ENCODE data around the gene FRMD4A. TPM values are rescaled to one million over a fixed set of nuclear protein-coding genes. Genes with fewer than 3 reads are reported as not detected.
"Not testable (repeated sequence)": the region's sequence is repeated elsewhere in the genome, so short reads cannot be mapped to it uniquely, and the experiment has no call there.

FRMD4A gene
- total RNA-seq, 2 experiments from 2014 or later, result 7.1 to 7.2 TPM

DNA sequence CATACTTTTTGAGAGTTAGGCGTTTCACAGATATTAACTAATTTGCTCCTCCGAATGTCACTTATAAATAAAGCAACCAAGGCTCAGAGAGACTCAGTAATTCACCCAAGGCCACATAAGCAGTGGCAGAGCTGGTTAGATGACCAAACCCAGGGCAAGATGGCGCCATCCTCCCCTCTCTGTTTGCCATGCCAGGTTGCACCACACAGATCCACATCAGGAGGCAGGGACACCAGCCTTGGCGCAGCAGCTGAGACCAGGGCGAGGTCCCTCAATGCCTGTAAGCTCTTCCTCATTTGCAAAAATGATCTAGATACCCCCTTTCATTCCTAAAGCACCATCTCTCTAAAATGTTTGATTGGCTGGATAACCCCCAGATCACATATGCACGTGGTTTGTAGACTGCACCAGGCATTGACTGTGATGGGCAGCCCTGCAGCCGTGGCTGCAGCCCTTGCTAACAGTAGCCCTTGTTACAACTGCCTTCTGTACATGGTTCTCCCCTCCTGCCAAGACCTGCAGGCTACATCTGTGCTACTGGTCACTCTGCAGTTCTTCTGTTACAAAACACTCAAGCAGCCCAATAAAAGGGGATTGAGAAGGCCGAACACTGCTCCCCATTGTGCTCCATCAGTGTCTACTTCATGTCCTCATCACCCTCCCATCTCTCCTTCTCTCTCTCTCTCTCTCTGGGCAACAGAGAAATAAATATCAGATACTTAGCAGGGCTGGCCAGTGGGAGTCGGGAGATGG, 445.3 kb downstream of the FRMD4A start:
- H3K4me3 Mint-ChIP-seq, result no peak overlapping the region
- no peaks in the 10 kb centered on the region for H3K36me3 Mint-ChIP-seq
- DNase-seq, result no peak
- H3K27me3 Mint-ChIP-seq, result peaks cover 39% of the 10 kb centered on the region
- H3K27ac Mint-ChIP-seq, result no peak overlapping the region
- peaks cover 7% of the 10 kb centered on the region for H3K4me1 Mint-ChIP-seq
- H3K9me3 Mint-ChIP-seq, result no peaks in the 10 kb centered on the region

DNA sequence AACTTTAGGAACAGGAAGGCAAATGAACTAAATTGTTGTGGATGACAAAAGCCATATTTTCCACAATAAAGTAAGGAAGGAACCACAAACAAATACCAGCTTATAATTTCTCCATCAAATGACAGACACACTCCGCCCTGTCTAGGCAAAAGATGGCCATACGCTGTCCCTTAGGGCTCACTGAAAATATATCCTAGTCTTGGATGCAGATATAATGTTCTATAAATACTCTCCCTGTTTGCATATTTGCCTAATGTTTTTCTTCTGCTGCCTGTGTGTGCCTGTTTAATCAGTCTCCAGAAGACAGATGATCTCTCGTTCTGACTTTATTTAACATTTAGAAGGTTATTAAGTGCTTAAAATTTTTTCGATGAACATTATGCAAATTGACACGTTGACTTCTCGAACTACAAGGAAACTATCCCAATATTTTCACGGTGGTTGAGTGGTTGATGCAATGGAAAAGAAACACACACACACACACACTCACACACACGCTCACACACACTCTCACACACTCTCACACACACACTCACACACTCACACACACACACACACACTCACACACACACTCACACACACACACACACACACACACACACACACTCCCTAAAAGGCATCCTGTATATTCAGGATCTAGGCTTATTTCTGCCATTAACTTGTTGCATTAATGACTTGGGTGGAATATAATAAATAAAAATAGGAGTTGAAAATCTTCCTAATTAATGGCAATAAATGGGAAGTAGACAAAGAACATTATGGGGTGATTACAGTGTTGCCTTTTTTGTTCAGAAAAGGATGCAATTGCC, 446.9 kb downstream of the FRMD4A start:
- Mint-ChIP-seq H3K36me3 (no peaks in the 10 kb centered on the region), H3K27me3 (peaks cover 23% of the 10 kb centered on the region), H3K27ac (no peak overlapping the region), H3K4me1 (peaks cover 7% of the 10 kb centered on the region), H3K9me3 (no peaks in the 10 kb centered on the region), H3K4me3 (no peak overlapping the region)
- no peak for DNase-seq

DNA sequence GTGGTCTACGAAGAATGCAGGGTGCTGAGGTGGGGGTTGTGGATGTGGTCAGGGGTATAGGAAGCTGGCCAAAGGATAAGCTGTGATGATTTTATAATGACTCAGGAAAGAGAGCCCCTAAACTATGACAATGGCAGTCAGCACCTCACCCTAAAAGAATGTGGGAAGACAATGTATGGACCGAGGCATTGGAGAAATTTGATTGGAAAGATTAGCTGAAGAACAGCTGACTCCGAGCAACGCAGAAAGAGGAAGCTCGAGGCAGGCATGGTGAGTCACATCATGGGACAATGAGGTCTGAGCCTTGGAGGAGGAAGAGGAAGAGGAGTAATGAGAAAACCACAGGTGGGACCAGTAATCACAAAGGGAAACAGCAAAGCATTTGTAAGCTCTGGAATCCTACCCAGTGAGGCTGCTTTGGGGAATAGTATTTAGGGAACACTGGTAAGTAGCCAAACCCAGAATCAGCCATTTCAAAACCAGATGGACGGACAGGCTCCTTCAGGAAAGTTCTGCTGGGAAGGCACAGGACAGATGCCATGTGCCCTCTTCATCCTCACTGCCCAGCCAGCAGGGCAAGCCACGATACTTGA, 448.5 kb downstream of the FRMD4A start:
- Mint-ChIP-seq H3K27me3 (peaks cover 9% of the 10 kb centered on the region), H3K9me3 (no peaks in the 10 kb centered on the region), H3K4me1 (peaks cover 6% of the 10 kb centered on the region), H3K4me3 (no peak overlapping the region), H3K36me3 (no peaks in the 10 kb centered on the region), H3K27ac (no peak overlapping the region)
- no peak for DNase-seq

DNA sequence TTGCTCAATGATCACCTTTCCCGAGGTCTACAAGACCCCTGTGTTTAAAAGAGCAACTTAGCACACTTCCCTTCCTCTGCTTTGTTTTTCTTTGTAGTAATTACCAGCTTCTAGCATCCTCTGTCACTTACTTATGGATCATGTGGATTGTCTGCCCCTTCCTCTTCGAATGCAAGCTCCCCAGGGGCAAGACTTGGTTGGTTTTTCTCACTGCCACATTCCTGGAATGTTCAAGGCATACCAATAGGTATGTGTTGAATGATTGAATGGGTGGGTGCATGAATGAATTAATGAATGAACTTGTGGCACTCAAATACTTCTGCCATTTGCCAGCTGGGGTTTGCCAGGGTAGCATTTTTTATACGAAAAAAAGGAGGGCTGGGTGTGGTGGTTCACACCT, 450.0 kb downstream of the FRMD4A start:
- no peaks in the 10 kb centered on the region for H3K4me1 Mint-ChIP-seq
- peaks cover 5% of the 10 kb centered on the region for H3K27me3 Mint-ChIP-seq
- no peak overlapping the region for H3K4me3 Mint-ChIP-seq
- no peaks in the 10 kb centered on the region for H3K9me3 Mint-ChIP-seq
- no peaks in the 10 kb centered on the region for H3K36me3 Mint-ChIP-seq
- no peak for DNase-seq
- no peak overlapping the region for H3K27ac Mint-ChIP-seq

DNA sequence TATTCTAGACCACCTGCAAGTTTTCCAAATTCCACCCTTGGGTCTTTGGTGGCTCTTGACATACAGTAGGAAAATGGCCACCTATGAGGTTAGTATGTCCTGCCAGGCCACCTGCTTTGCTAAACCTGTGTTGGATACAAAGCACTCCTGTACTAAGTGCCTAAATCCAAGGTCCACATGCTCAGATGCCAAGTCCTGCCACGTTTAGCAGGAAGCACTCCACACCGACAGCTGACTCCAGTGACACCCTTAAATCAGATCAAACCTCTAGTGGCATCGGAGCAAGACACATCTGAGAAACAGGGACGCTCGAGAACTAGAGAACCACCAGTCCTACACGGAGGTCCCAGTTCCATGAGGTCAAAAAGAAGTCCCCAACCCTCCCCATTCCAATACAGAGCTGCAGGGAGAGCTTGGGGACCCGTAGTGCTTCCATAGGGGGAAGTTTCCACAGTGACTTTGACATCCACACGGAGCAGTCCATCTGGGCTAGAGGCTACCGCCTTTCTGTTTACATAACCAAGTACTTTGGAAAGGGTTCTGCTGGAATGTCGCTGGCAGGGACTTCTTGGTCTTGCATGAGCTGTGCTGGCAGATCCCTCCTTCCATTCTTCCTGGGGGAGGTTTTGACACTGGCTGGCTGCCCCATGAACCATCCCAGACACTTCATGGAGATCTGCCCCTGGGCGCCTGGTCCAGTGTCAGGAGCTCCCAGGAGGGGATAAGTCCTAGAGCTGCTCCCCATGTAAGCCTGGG, 453.4 kb downstream of the FRMD4A start:
- Mint-ChIP-seq H3K9me3 (no peaks in the 10 kb centered on the region), H3K27me3 (no peaks in the 10 kb centered on the region), H3K4me3 (no peak overlapping the region), H3K27ac (no peak overlapping the region), H3K36me3 (no peaks in the 10 kb centered on the region), H3K4me1 (peaks cover 2% of the 10 kb centered on the region)
- DNase-seq, result no peak

DNA sequence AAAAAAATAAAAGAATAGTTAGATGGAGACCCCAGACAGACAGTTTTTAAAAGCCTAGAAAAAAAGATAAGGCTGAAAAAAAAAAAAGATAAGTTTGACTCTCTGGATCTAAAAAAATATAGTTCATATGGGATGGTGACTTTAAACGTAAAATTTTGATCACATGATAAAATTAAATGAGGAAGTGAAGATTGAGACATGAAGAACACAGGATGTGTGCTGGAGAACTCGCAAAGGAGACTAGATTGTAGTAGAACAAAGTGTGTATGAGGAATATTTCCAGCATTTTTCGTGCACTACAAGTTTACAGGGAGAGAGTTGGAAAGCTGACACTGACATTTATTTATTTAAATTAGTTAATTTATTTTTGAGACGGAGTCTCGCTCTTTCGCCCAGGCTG, 457.5 kb downstream of the FRMD4A start:
- Mint-ChIP-seq H3K36me3 (no peaks in the 10 kb centered on the region), H3K4me3 (no peak overlapping the region), H3K4me1 (peaks cover 2% of the 10 kb centered on the region), H3K27ac (no peak overlapping the region), H3K9me3 (no peaks in the 10 kb centered on the region), H3K27me3 (no peaks in the 10 kb centered on the region)
- no peak for DNase-seq

DNA sequence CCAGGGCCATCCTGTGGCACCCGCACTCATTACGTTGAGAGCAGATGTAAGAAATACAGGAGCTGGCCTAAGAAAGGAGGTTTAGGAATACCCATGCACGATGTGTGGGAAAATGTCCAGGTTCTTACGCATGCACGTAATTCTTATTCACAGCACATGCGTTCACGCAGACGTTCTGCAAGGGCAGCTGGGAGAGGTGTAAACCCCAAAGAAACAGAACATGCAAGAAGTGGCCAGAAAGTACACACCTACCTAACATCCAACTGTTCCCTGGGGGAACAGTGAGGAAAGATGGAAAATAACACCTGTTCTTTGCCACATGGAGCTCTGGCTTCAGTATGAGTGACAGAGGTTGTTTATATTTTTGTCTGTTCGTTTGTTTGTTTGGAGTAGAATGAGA, 458.3 kb downstream of the FRMD4A start:
- DNase-seq, result no peak
- Mint-ChIP-seq H3K27ac (no peak overlapping the region), H3K4me3 (no peak overlapping the region), H3K4me1 (peaks cover 2% of the 10 kb centered on the region), H3K36me3 (no peaks in the 10 kb centered on the region), H3K9me3 (no peaks in the 10 kb centered on the region), H3K27me3 (no peaks in the 10 kb centered on the region)

DNA sequence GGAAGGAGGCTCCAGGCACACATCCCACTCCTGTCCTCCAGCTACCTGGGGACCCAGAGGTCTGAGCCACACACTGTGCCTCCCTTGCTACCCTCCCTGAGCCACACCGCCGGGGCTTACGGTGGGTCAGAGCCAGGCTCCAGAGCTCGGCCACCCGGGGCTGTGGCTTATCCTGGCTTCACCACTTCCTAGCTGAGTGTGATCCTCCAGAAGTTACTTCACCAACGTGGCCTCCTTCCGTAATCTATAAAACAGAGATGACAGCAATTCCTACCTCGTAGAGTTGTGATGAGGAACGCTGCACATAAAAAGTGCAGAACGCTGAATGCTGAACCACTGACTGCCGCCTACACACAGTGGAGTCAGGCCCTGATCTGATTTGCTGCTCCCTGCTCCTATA, 458.9 kb downstream of the FRMD4A start:
- Mint-ChIP-seq H3K36me3 (no peaks in the 10 kb centered on the region), H3K27me3 (no peaks in the 10 kb centered on the region), H3K9me3 (no peaks in the 10 kb centered on the region), H3K4me3 (no peak overlapping the region), H3K4me1 (peaks cover 2% of the 10 kb centered on the region), H3K27ac (no peak overlapping the region)
- no peak for DNase-seq

DNA sequence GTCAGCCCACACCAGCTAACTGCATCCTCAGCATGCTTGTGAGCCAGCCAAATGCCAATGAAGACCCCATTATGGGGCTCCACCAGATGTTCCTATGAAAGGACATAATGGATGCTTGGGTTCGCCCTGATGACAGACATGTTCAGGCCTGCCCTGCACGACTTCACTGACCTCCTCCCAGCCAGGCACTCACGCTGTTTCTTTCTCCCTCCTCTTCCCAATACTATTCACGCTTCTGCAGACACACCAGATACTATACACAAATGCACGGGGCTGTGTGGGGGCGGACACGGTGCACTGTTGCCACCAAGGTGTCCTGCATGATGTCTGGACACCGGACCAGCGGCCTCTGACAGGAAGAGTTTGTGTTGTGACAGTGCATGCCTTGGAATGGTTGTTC, 459.7 kb downstream of the FRMD4A start:
- Mint-ChIP-seq H3K27me3 (no peaks in the 10 kb centered on the region), H3K4me3 (no peak overlapping the region), H3K9me3 (no peaks in the 10 kb centered on the region), H3K27ac (no peak overlapping the region), H3K4me1 (peaks cover 2% of the 10 kb centered on the region), H3K36me3 (no peaks in the 10 kb centered on the region)
- no peak for DNase-seq

DNA sequence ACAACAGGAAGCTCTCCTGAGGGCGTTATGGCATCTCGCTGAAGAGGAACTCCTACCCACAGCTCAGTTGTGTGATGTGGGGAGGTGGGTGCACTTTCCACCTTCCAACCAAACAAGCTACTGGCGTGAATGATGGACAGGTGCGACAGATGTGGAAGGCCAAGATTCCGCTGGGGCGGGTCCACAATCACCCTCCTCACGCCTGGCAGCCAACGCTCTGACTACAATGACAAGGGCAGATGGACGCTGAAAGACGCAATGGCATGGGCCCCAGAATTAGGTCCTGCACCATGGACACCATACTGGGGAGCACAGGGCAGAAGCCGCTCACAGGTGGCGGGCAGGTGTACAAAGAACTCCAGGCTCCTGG, 461.4 kb downstream of the FRMD4A start:
- DNase-seq, result no peak
- Mint-ChIP-seq H3K9me3 (no peaks in the 10 kb centered on the region), H3K4me1 (peaks cover 2% of the 10 kb centered on the region), H3K27me3 (no peaks in the 10 kb centered on the region), H3K36me3 (no peaks in the 10 kb centered on the region), H3K4me3 (no peak overlapping the region), H3K27ac (no peak overlapping the region)

DNA sequence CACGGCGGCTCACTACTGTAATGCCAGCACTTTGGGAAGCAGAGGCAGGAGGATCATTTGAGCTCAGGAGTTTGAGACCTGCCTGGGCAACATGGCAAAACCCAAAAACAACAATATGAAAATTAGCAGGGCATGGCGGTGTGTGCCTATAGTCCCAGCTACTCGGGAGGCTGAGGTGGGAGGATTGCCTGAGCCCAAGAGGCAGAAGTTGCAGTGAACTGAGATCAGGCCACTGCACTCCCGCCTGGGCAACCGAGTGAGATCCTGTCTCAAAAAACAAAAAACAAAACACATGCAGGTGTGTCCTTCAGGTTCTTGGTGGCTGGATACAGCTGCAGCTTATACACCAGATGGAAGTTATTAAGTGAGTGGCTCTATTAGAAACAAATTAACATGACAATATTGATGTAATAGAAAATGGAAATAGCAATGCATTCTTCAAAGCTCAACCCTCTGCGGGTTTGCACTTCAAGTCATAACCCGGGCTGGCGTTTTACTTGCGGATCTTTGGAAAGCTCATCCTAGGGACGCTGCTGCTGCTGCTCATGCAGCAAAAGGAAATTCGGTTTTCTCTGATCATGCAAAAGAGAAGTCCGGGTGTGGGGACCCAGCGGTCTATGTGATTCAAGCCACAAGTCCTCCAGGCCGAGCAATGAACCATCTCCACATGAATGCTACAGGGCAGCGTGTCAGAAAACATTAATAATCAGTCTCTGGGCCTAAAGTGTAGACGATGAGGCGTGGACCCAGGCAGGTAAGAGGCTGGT, 462.0 kb downstream of the FRMD4A start:
- Mint-ChIP-seq H3K9me3 (no peaks in the 10 kb centered on the region), H3K36me3 (no peaks in the 10 kb centered on the region), H3K27ac (no peak overlapping the region)

DNA sequence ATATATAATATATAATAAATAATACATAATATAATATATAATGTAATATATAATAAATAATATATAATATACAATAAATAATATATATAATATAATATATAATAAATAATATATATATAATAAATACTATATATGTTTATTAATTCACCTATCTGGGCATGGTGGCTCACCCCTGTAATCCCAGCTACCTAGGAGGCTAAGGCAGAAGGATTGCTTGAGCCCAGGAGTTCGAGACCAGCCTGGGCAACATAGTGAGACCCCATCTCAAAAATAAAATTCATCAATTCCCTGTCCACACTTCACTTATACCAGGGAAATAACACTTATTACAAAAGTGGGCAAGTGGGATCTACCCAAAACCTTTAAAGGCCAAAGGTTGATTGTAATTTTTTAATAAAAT, 462.9 kb downstream of the FRMD4A start:
- Mint-ChIP-seq H3K9me3 (no peaks in the 10 kb centered on the region), H3K4me1 (peaks cover 4% of the 10 kb centered on the region)

More for the DNA sequence above, 462.0 kb downstream of the FRMD4A start:
- DNase-seq, result no peak
- Mint-ChIP-seq H3K4me3 (no peak overlapping the region), H3K27me3 (no peaks in the 10 kb centered on the region), H3K4me1 (peaks cover 2% of the 10 kb centered on the region)

DNA sequence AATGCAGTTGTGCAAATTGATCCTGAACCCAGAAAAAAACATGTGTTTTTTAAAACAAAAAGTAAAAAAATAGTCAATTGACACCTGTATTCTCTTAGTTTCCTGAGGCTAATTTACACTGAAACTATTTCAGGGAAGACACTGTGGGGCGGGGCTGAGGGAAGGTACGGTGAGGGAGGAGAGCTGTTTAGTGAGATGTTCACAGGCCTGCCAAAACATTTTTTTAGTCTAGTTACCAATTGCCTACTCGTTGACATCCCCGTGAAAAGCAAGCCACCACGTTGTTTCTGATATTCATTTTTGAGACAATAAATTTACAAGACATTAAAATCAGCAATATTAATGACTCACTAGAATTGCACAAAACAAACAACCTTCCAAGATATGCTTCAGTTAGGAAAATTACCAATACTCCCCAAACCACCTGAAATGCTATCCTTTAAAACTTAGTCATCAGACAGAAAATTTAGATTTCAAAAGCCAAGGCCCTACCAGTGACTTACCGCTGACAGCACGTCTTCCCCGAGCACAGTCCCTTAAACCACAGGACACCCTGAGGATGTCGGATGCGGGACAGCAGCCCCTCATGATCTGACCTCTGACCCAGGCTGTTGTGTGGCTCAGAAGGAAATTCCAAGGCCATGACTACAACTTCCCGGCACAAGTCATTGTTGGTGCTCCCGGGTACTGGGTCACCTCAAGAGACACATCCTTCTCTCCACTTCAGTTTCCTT, 464.8 kb downstream of the FRMD4A start:
- Mint-ChIP-seq H3K9me3 (no peaks in the 10 kb centered on the region), H3K4me3 (no peak overlapping the region), H3K36me3 (no peaks in the 10 kb centered on the region), H3K4me1 (peaks cover 10% of the 10 kb centered on the region), H3K27ac (no peak overlapping the region), H3K27me3 (no peaks in the 10 kb centered on the region)
- no peak for DNase-seq

More for the DNA sequence above, 462.9 kb downstream of the FRMD4A start:
- Mint-ChIP-seq H3K4me3 (no peak overlapping the region), H3K27me3 (no peaks in the 10 kb centered on the region), H3K36me3 (no peaks in the 10 kb centered on the region), H3K27ac (no peak overlapping the region)
- DNase-seq, result no peak

DNA sequence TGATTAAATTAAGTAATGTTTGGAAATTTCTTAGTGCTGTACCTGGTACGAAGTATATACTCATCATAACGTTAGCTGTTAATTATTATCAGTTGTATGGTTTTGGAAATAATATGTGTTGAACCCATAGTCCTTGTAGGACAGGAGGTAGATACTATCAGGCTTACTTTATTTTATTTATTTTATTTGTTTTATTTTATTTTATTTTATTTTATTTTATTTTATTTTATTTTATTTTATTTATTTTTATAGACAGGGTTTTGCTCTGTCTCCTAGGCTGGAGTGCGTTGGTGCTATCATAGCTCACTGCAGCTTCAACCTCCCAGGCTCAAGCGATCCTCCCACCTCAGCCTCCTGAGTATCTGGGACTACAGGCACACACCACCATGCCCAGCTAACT, 465.5 kb downstream of the FRMD4A start:
- H3K36me3 Mint-ChIP-seq, H3K27me3 Mint-ChIP-seq, H3K4me3 Mint-ChIP-seq, H3K9me3 Mint-ChIP-seq, H3K27ac Mint-ChIP-seq, DNase-seq: not testable (repeated sequence)
- H3K4me1 Mint-ChIP-seq, result peaks cover 10% of the 10 kb centered on the region
